Fibroblast of the aortic adventitia (primary cell): ENCODE measurements around the gene MTIF2. TPM values are rescaled to one million over a fixed set of nuclear protein-coding genes. Genes with fewer than 3 reads are reported as not detected.
"Not testable (repeated sequence)": the region's sequence is repeated elsewhere in the genome, so short reads cannot be mapped to it uniquely, and the experiment has no call there.

Experiments used
- DNase-seq: peaks from one replicate; pipeline ENCODE4 v3.0.0-alpha.2; 2010; ENCODE audit warnings: low read depth
- H3K4me3 ChIP-seq: 2 replicates; pipeline ENCODE4 v1.5.1; 2011; ENCODE audit warnings: low read depth, mild to moderate bottlenecking, control low read depth, low read length, moderate library complexity
- CTCF ChIP-seq: IDR thresholded peaks from 2 replicates; pipeline ENCODE4 v1.5.1; 2011; ENCODE audit warnings: mild to moderate bottlenecking, low read length, control low read depth, inconsistent platforms; ENCODE audit not compliant: insufficient read depth
- total RNA-seq: library from RNA; depleted of rRNA; stranded (reverse); fragments of >200 nt; gene quantifications from 2 replicates; pipeline ENCODE4 v1.2.3, GENCODE V29; 2012; ENCODE audit warnings: low replicate concordance

The MTIF2 gene
- total RNA-seq, 1 donor = 37.5 TPM

- no peak for DNase-seq
These were observed 27.4 kb upstream of the MTIF2 start for GRCh38 chr2:55296393-55296792.

DNA sequence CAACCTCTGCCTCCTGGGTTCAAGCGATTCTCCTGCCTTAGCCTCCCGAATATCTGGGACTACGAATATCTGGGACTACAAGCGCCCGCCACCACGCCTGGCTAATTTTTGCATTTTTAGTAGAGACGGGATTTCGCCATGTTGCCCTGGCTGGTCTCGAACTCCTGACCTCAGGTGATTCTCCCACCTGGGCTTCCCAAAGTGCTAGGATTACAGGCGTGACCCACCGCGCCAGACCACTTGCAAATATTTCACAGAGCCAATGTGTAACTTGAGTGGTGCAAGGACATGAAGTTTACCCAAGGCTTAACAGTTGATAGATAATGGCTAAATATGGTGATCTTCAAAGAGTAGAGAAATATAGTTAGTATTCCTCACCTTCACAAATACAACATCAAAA lies 14.1 kb upstream of the MTIF2 start:
- TF ChIP-seq CTCF = no peak
- H3K4me3 ChIP-seq = no peak overlapping the region
- no peak for DNase-seq

More at GRCh38 chr2:55296393-55296792, 27.4 kb upstream of the MTIF2 start:
- no peak overlapping the region for H3K4me3 ChIP-seq
- no peak for TF ChIP-seq CTCF

GRCh38 chr2:55282110-55282917 lies 13.3 kb upstream of the MTIF2 start:
- H3K4me3 ChIP-seq = peak overlapping the region; percentile 81
- peak; percentile 86 for DNase-seq
- TF ChIP-seq CTCF = no peak

GRCh38 chr2:55280851-55281546 lies 12.0 kb upstream of the MTIF2 start:
- DNase-seq, H3K4me3 ChIP-seq: not testable (repeated sequence)

DNA sequence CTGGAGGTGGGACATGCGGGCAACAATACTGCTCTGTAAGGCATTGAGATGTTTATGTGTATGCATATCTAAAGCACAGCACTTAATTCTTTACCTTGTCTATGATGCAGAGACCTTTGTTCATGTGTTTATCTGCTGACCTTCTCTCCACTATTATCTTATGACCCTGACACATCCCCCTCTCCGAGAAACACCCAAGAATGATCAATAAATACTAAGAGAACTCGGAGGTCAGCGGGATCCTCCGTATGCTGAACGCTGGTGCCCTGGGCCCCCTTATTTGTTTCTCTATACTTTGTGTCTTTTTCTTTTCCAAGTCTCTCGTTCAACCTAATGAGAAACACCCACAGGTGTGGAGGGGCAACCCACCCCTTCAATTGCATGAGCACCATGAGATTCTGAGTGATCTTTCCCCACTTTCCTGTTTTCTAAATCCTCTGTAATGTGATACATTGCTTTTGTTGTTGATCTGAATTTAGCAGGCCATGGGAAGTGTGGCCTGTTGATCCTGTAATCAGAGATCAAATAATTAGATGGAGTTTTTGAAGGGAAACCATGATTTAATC lies 10.9 kb upstream of the MTIF2 start:
- not testable (repeated sequence) for DNase-seq, H3K4me3 ChIP-seq

DNA sequence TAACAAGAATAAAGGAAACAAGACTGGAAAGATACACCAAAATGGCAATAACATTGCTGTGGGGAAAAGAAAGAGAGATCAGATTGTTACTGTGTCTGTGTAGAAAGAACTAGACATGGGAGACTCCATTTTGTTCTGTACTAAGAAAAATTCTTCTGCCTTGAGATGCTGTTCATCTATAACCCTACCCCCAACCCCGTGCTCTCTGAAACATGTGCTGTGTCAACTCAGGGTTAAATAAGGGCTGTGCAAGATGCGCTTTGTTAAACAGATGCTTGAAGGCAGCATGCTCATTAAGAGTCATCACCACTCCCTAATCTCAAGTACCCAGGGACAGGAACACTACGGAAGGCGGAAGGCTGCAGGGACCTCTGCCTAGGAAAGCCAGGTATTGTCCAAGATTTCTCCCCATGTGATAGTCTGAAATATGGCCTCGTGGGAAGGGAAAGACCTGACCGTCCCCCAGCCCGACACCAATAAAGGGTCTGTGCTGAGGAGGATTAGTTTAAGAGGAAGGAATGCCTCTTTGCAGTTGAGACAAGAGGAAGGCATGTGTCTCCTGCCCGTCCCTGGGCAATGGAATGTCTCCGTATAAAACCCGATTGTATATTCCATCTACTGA lies 10.3 kb upstream of the MTIF2 start:
- DNase-seq, H3K4me3 ChIP-seq: not testable (repeated sequence)

DNA sequence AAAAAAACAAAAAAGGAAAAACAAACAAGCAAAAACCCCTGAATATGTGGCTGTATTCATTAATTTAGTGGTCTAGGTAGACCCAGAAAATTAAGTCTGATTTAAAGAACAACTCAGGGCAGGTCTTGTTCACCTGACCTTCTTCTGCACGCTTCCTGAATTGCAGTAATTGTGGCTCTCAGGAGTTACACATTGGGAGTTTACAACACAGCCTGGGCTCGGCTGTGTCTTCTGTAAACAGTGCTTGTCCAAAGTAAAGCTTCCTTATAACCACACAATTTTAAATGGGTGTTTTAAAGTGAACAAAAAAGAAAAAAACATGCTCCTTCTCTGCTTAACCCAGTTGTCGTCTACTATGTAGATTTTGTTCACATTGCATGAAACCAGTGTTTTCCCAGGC lies 8.3 kb upstream of the MTIF2 start:
- no peak for DNase-seq
- TF ChIP-seq CTCF = no peak
- no peak overlapping the region for H3K4me3 ChIP-seq

- not testable (repeated sequence) for H3K4me3 ChIP-seq, DNase-seq
These were observed 5.3 kb upstream of the MTIF2 start for GRCh38 chr2:55274346-55274745.

GRCh38 chr2:55269645-55269990 lies 587 bp upstream of the MTIF2 start:
- H3K4me3 ChIP-seq = peak overlapping the region; percentile 95
- peak; percentile 18 for DNase-seq
- TF ChIP-seq CTCF = no peak
